Stimulated activated CD8-positive, alpha-beta memory T cell treated with anti-CD3 and anti-CD28 coated beads, Interleukin-7, amount 100 ng/mL, for 24 hours (primary cell): ENCODE measurements around the gene HDAC2.

Experiments used
- DNase-seq: peaks from one replicate; pipeline ENCODE4 v3.0.0-alpha.2; 2020; ENCODE audit warnings: low read depth

HDAC2 gene

DNA sequence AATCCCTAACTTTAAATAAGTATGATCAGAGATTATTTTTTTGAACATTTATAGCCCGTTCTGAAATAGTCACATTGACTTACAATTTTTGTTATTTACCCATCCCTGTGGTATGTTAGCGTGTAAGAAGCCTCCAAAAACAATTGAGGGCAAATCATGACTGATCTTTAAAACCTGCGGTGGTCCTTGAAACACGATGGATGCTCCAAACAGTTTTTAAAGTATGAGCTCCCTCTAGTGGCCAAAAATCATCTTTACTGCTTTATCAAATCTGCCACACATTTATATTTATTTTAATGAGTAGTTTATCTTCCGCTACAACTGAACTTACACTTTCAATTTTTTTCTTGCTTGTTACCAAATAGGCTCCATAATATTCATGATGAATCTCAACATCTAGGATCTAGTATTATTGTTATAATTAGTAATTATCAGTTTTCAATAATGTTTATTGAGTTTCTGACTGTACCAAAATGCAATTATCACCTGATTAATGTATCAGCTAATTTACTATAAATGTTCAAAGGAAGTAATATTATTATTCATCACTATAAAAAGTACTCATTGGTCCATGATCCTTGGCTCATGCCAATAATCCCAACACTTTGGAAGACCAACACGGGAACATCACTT, 61.6 kb downstream of the HDAC2 start:
- no peak for DNase-seq

- no peak for DNase-seq
Observed at GRCh38 chr6:113908801-113909200, 62.1 kb downstream of the HDAC2 start.

DNA sequence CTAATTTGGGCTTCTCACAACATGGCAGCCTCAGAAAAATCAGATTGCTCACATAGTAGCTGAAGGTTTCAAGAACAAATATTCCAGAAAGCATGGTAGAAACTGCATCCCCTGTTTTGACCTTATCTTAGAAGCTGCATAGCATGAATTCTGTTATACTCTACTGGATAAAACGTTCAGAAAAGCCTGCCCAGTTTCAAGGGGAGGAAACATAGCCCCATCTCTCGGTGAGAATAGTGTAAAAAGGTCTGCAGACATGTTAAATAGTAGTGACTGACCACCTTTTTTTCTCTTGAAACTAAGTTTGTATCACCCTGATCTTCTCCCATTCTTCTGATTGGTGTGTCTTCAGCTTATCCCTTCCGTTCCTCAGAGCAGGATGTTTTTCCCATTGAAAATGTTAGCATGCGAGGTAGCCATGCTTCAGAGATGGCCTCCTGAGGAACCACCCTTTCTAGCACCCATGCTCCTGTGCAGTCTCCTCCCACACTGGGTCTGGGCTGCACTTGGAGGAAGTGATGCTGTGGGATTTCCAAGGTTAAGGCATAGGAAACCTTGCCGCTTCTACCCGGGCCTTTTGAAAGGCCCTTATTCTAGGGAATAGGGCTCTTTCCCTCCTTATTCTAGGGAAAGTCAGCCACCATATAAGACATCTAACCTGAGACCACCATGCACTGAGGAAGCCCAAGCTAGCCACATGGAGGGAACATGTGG, 63.7 kb downstream of the HDAC2 start:
- DNase-seq = no peak

DNA sequence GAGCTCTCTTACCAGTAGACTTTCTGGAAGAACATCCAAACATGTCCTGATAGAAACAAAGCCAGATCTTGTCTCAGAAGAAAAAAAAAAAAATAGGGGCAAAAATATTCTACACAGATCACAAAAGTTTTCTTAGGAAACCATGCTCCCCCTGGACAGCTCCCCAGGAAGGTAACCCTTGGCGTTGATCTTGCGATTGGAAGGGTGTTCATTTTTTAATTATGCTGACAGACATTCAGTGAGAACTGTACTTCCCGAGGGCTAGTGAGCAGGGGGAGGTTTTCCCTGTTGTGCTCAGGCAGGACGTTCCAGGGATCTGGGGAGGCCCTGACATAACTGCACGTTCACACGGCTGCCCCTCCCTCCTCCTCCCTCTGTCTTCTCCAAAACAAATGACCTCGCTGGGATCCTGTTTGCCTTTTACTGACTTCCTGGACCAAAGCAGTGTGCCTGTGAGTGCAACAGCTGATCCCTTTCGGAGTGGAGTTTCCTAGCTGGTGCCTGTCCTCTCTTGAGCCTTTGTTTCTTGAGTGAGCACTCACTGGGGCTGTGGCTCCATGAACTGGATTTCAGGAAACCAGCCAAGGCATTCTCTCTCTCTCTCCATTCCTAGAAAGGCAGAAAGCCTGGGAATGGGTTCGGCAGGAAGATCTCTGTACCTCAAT, 67.2 kb downstream of the HDAC2 start:
- no peak for DNase-seq

DNA sequence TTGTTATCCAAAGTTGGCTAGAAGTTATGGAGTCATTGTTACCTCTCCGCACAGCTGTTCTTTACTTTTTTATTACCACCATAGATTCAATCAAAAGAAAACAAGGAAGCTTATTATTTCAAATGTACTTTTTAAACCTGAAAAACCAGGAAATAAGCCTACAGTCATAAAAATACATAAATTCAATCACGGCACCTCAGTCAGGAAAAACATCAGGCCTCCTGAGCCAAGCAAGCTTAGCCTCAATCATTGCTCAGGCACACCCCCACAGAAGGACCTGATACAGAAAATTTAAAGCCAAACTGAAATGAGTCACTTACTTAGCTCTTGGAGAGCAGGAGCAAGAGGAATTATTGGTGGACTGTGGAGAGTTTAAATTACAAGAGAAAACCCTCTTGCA, 69.5 kb downstream of the HDAC2 start:
- DNase-seq = no peak

DNA sequence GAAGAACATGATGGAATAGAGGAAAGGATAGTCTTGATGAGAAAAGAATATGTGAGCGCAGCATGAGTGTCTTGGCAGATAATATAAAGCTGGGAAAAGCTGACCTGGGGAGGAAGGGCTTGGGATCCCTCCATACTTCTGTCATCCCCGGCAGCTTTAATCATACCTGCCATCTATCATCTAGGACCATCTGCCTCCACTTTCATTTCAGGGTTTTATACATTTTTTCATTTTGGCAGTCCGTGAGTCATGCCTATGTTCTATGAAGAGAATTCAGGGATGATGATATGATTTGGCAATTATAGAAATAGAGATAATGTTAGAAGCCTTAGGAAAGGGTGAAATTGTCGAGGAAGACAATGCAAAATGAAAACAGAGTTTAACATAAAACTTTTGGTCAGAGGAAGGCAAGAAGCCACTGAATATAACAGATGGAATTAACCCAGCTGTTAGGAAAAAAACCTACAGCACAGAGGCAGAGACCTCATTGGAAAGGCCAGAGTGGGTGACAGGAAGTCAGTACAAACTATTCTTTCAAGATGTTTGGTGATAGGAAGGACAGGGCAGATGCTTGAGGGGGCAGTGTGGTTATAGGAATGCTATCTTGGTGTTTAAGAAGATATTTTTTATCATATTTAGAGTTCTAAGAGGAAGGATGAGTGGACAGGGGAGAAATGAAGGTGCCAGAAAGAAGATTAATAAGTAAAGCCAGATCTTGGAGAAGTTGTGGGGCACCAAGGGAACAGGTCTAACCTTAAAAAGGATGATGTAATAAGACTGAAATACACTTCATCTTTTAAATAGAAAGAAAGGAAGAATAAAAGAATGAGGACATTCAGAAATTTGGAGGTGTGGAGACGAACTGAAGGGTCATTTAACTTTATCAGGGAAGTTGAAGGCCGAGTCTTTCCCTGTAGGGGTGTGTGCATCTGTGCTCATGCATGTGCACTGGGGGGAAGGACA, 76.0 kb downstream of the HDAC2 start:
- DNase-seq = no peak

DNA sequence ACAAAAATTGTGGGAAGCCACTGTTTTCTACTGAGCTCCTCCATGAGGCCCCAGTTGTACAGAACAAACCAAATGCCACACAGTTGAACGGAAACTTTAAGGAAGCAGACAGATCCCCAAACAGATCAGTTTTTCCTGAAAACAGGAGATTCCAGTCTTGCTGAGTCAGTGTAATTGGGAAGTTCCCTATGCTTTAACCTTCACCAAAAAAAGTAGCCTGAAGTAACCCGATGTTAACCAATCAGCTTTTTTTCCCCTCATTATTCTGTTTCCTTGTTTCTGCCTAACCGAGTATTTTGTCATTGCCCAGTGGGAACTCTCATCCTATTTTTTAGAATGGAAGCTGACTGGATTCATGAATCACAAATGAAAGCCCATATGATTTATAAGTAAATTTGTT, 77.1 kb downstream of the HDAC2 start:
- no peak for DNase-seq

DNA sequence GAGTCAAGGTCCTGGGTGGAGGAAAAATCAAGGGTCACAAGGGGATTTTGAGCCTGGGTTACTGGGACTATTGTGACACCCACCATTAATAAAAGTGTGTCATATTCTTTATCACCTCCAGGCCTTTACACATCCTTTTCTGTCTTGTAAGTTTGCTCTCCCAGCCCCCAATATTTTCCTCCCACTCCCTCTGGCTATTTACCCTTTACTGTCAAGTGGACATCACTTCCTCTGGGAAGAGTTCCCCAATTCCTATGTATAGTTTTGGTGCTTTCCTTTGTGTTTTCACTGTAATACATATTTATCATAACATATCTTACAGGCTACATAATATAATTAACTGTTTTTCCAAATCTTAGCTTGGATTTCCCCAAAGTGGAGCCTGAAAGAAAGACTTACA, 77.5 kb downstream of the HDAC2 start:
- DNase-seq = no peak

DNA sequence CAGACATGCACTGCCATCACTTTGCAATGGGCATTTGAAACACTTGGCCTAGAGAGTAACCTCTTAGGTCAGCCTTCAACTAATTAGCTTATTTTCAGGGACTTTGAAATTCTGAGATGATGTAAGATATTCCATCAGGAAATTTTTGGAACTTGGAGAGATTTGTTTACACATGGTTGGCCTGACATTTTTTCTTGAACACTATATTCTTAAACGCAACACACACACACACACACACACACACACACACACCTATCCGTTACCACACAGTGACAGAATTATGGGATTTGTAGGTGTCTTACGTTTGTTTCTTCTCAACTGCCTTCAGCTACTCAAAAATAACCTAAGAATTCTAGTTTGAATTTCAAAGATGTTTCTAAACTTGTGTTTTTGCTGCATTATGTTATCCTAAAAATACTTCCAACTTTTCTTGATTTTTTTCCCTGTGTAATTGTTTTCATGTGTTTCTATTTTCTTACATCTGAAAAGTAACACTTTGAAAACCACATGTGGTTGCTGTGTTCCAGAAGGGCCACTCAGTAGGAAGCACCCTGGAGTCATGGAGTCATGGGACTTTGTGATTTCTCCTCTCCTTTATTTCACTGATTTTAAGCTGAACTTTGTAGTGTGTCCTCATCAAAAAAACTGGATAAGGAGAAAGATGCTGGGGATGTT, 81.9 kb downstream of the HDAC2 start:
- no peak for DNase-seq

DNA sequence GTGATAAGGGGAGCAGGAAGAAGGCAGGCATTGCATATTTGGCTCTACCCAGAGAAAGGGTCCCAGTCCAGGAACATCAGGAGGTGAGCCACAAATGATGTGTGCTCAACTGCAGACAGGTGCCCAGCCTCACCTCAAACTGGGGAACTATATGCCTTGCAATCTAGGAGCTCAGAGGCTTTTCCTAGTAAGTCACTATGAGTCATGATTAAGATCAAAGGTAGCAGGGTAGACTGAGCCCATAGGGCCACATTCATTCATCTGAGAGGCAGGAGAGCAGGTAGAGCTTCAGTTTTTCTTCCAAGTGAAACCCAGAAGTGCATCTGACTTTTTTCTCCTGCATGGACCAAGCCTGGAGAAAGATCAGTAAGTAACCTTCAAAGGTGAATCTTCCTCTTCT, 82.5 kb downstream of the HDAC2 start:
- DNase-seq = no peak

- no peak for DNase-seq
Observed at GRCh38 chr6:113886512-113886911, 84.4 kb downstream of the HDAC2 start.

DNA sequence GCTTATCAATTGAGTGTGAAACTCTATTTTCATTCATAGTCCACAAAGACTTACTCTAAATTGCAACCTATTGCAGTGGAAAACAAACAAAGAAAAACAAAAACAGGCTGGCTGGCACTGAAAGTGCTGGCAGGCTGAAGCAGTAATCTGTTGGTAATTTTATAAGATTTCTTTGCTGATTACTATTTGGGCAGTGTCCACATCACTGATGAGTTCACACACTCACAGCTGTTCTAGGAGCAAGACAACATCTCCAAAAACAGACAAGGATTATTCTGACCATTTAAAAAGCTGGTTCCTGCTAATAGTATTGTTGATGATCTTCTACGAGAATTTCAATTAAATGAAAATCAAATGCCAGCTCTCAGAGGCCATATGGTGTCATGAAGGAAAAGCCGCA, 86.9 kb downstream of the HDAC2 start:
- no peak for DNase-seq
